T-helper 2 cell treated with Interferon-gamma antibody and Interleukin-4, amounts not matched to agents 5 μg/mL and 100 μg/mL, for 36 hours (primary cell): ENCODE measurements around the gene MAPK11.
"Not testable (repeated sequence)": the region's sequence is repeated elsewhere in the genome, so short reads cannot be mapped to it uniquely, and the experiment has no call there.

ENCODE experiments used
- DNase-seq: peaks from one replicate; pipeline ENCODE4 v3.0.0; 2021; ENCODE audit warnings: low spot score
- H3K27ac Mint-ChIP-seq: one replicate; pipeline ENCODE4 v1.8.0; 2021; ENCODE audit warnings: mild to moderate bottlenecking, mixed read lengths
- H3K27me3 Mint-ChIP-seq: one replicate; pipeline ENCODE4 v1.8.0; 2021; ENCODE audit warnings: low read depth, mixed read lengths
- H3K36me3 Mint-ChIP-seq: one replicate; pipeline ENCODE4 v1.8.0; 2021; ENCODE audit warnings: low read depth, mixed read lengths
- H3K4me1 Mint-ChIP-seq: one replicate; pipeline ENCODE4 v1.8.0; 2021; ENCODE audit warnings: low read depth, mixed read lengths
- H3K4me3 Mint-ChIP-seq: one replicate; pipeline ENCODE4 v1.8.0; 2022; ENCODE audit warnings: mild to moderate bottlenecking, moderate library complexity, mixed read lengths
- H3K9me3 Mint-ChIP-seq: one replicate; pipeline ENCODE4 v1.8.0; 2021; ENCODE audit warnings: mixed read lengths

Gene MAPK11

DNA sequence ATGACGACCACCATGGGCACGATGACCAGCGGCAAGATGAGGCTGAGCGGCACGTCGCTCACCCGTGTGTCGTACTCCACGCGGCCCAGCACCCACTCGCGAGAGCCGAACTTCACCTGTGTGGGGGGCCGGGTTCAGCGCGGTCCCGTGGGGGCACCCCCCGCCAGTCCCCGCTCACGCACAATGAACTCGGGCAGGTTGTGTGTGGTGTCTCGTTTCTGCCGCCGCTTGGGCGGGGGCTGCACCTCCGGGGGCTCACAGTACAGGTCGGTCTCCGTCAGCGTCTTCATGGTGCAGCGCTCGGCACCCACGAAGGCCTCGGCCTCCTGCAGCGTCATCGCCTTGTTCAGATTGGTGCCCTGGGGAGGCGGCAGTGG lies 11.2 kb upstream of the MAPK11 start:
- no peaks in the 10 kb centered on the region for H3K9me3 Mint-ChIP-seq
- no peak overlapping the region for H3K4me3 Mint-ChIP-seq
- no peaks in the 10 kb centered on the region for H3K36me3 Mint-ChIP-seq
- DNase-seq: no peak
- H3K4me1 Mint-ChIP-seq: no peaks in the 10 kb centered on the region
- H3K27me3 Mint-ChIP-seq: no peaks in the 10 kb centered on the region
- no peak overlapping the region for H3K27ac Mint-ChIP-seq

DNA sequence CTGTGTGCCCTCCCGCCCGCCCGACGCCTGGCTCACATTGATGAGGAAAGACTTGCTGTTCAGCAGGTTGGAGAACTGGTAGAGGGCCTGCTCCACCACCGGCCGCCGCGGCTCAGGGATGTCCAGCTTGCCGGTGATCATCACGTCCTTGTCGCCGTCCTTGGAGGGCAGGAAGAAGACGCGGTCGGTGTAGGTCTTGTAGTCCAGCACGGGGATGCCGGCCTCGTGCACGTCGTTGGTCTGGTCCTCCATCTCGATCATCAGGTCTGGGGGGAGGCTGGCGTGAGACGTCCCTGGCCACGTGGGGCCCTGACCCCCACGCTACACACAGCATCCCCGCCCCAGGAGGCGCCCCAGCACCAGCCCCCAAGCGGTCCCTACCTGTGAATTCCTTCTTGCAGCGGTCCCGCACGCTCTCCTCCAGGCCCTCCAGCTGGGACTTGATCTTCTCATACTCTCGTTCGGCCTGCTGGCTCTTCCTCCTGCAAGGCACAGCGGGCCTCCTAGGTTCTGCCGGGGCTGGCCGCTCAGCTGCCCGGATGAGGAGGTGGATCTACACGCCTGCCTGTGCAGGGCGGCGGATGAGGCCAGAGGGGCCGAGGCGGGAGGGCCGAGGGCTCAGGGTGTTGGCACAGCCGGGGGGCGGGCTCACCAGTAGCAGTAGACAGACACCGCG lies 10.7 kb upstream of the MAPK11 start:
- Mint-ChIP-seq H3K36me3 (no peaks in the 10 kb centered on the region), H3K27ac (no peak overlapping the region), H3K4me3 (no peak overlapping the region), H3K9me3 (no peaks in the 10 kb centered on the region), H3K27me3 (no peaks in the 10 kb centered on the region), H3K4me1 (no peaks in the 10 kb centered on the region)
- DNase-seq: no peak

DNA sequence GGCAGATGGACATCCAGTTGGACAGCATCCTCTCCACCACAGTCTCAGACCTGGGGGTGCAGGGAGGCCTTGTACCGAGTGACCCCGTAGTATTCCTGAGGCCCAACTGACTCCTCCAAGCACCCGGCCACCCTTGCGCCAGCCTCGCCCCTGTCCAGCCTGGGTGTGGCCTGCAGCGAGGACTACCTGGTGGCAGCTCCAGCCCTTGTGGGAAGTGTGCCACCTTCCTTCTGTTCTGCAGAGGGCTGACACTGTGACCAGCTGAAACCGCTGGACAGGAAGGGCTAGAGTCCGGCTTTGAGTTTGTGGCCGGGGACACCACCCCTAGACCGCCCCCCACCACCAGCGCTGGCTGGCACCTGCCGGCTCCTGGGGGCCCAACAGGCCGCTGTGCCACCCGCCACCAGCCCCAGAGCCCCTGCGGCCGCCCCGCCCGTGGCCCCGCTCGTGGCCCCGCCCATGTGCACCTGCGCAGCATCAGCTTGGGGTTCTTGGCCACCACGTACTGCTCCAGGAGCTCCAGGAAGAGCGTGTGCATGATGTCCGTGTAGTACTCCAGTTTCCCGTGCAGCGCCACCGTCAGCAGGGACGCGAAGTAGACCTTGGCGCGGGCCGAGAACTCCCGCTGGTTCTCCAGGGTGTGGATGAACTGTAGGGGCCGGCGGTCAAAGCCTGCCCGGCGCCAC lies 10.0 kb upstream of the MAPK11 start:
- H3K27me3 Mint-ChIP-seq: no peaks in the 10 kb centered on the region

DNA sequence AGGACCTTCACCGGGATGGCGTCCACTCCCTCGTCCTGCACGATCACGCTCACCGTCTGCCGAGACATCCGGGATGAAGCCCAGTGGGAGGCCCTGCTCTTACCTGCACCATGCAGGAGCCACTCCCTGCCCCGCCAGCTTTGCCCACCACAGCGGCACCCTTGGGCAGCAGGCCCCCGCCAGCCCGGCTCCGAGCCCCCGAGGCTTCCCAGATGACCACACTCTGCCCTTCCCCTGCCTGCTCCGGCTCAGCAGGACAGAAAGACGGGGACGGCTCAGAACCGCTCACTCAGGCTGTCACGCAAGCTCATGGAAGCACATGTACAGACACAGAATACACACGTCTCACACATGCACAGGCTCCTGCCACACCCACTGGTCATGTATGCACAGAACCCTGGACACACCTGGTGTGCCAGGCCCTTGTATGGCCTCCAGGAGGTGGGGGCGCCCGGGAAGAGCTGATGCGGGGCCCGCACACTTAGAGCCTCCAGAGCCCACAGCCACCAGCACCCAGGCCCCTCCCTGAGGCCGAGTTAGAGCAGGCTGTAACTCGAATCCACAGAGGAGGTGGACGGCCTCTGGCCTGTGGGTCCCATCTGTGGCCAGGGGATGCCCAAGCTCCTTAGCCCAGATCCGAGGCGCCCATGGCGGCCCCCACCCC lies 8.9 kb upstream of the MAPK11 start:
- Mint-ChIP-seq H3K4me3 (no peak overlapping the region), H3K9me3 (no peaks in the 10 kb centered on the region), H3K36me3 (no peaks in the 10 kb centered on the region), H3K4me1 (peaks cover 2% of the 10 kb centered on the region), H3K27ac (no peak overlapping the region), H3K27me3 (peaks cover 2% of the 10 kb centered on the region)
- DNase-seq: no peak

More for the DNA sequence above, 10.0 kb upstream of the MAPK11 start:
- no peak overlapping the region for H3K27ac Mint-ChIP-seq
- no peaks in the 10 kb centered on the region for H3K36me3 Mint-ChIP-seq
- H3K9me3 Mint-ChIP-seq: no peaks in the 10 kb centered on the region
- H3K4me1 Mint-ChIP-seq: no peaks in the 10 kb centered on the region
- no peak for DNase-seq
- H3K4me3 Mint-ChIP-seq: no peak overlapping the region

DNA sequence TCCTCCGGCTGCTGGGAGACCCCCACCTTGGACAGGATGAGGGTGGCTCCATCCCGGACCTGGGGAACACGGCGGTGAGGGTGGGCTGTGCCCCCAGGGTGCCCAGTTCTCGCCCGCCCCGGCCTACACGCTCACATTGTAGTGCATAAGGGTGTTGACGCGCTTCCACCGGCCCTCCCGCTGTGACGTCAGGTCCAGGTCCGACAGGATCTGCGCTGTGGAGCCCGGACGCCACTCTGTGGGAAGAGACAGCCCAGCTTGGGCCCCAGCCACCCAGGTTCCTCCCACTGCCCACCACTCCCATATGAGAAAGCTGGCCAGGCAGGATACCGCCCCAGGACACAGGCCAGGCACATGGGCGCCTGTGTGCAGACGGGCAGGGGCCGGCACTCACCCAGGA lies 8.3 kb upstream of the MAPK11 start:
- Mint-ChIP-seq H3K4me1 (peaks cover 3% of the 10 kb centered on the region), H3K9me3 (no peaks in the 10 kb centered on the region), H3K27me3 (peaks cover 8% of the 10 kb centered on the region), H3K36me3 (no peaks in the 10 kb centered on the region), H3K27ac (no peak overlapping the region), H3K4me3 (no peak overlapping the region)
- no peak for DNase-seq

DNA sequence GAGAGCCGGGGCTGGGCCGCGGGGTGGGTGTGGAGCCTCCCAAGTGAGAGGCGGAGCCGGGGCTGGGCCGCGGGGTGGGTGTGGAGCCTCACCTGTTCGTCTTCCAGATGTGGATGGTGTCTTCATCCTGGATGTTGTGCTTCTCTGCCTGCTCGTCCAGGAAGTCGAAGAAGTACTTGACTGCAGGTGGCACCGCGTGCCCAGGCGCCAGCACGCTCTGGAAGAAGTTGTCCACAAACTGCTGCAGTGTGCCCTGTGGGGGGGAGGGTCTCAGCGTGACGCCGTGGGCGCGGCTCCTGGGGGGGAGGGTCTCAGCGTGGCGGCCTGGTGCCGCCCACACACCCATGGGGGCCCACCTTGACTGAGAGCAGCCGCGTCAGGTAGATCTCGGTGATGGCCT lies 7.6 kb upstream of the MAPK11 start:
- peaks cover 5% of the 10 kb centered on the region for H3K4me1 Mint-ChIP-seq

DNA sequence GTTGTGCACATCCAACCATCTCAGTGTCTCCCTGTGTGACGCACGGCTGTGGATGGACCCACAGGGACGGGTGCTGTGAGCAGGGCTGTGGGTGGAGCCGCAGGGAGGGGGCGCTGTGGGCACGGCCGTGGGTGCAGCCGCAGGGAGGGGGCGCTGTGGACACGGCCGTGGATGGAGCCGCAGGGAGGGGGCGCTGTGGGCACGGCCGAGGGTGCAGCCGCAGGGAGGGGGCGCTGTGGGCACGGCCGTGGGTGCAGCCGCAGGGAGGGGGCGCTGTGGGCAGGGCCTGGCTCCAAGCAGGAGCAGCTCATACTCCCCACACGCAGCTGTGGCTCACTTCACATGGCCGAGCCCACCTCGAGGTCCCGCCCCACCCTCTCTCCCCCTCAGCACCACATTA lies 6.0 kb upstream of the MAPK11 start:
- no peak overlapping the region for H3K27ac Mint-ChIP-seq
- H3K9me3 Mint-ChIP-seq: no peaks in the 10 kb centered on the region
- H3K36me3 Mint-ChIP-seq: no peaks in the 10 kb centered on the region
- H3K4me1 Mint-ChIP-seq: peaks cover 5% of the 10 kb centered on the region
- no peak for DNase-seq
- peaks cover 15% of the 10 kb centered on the region for H3K27me3 Mint-ChIP-seq
- H3K4me3 Mint-ChIP-seq: no peak overlapping the region

More for the DNA sequence above, 7.6 kb upstream of the MAPK11 start:
- Mint-ChIP-seq H3K9me3 (no peaks in the 10 kb centered on the region), H3K36me3 (no peaks in the 10 kb centered on the region), H3K27ac (no peak overlapping the region), H3K4me3 (no peak overlapping the region), H3K27me3 (peaks cover 10% of the 10 kb centered on the region)
- no peak for DNase-seq

DNA sequence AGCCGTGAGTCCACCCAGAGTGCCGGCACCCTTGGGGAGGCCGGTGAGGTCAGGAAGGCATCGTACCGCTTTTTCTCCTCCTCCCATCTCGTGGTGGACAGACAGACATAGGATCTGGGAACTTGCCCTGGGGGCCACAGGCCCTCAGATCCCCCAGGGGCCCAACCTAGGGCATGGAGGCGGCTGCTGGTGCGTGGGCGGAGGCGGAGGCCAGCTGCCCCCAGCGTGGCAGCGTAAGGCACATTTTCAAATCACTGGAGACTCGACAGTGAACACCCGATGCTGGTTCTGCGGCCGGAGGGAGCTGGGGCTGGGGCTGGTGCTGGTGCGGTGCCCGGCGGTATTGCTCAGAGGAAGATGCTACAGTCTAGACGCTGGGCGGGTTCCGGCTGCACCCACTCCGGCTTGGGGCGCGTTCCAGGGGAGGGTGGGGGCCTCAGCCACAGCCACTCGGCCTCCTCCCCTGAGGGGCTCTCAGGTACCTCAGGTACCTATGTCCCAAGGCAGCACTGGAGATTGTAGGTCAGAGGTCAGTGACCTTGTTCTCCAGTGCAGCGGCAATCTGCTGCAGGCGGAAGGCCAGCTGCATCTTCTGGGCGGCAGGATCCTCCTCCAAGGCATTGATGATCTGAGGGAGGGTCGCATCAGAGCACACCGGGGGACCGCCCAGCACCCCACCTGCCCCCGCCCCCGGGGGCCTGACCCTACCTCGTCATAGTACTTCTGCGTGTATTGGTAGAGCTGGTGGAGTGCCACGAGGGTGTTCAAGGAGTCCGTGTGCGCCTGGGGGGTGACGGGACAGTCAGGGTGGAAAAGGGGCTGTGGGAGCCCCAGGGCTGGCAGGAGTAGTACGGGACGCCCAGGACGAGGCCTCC lies 5.2 kb upstream of the MAPK11 start:
- H3K9me3 Mint-ChIP-seq: no peaks in the 10 kb centered on the region

DNA sequence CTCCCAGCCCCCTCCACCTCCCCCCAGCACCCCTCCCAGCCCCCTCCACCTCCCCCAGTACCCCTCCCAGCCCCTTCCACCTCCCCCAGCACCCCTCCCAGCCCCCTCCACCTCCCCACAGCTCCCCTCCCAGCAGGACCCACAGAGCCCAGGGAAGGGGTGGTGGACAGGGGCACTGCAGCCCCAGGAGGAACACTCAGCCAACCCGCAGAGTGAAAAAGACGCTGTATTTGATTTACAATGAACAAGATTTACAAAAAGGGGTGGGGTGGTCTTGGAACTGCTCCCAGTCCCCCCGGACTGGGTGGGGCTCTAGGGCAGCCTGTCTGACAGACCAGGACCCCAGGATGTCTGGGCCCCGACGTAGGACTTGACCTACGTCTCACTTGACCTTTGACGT lies 4.6 kb upstream of the MAPK11 start:
- H3K9me3 Mint-ChIP-seq: no peaks in the 10 kb centered on the region
- no peak overlapping the region for H3K27ac Mint-ChIP-seq
- H3K27me3 Mint-ChIP-seq: peaks cover 15% of the 10 kb centered on the region
- H3K36me3 Mint-ChIP-seq: no peaks in the 10 kb centered on the region
- no peak for DNase-seq
- no peak overlapping the region for H3K4me3 Mint-ChIP-seq
- peaks cover 5% of the 10 kb centered on the region for H3K4me1 Mint-ChIP-seq

More for the DNA sequence above, 5.2 kb upstream of the MAPK11 start:
- Mint-ChIP-seq H3K27ac (no peak overlapping the region), H3K36me3 (no peaks in the 10 kb centered on the region), H3K27me3 (peaks cover 15% of the 10 kb centered on the region), H3K4me1 (peaks cover 5% of the 10 kb centered on the region), H3K4me3 (no peak overlapping the region)
- DNase-seq: no peak

DNA sequence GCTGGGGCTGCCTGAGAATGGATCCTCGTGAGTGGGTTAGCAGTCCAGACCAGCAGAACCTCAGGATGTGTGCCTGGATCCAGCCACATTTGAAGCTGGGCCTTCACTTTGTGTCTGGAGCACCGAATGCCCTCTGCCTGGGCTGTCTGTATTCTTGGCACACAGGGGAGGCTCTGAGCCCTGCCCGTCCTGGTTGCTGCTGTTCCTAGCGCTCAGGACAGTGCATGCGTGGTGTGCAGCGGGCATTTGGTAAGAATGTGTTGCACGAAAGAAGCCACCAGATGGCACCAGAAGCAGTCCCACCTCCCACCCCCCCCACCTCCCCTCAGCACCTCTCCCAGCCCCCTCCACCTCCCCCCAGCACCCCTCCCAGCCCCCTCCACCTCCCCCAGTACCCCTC lies 4.1 kb upstream of the MAPK11 start:
- H3K4me1 Mint-ChIP-seq: peaks cover 5% of the 10 kb centered on the region
- H3K27ac Mint-ChIP-seq: no peak overlapping the region
- DNase-seq: peak; percentile 39
- peaks cover 15% of the 10 kb centered on the region for H3K27me3 Mint-ChIP-seq
- no peaks in the 10 kb centered on the region for H3K36me3 Mint-ChIP-seq
- no peak overlapping the region for H3K4me3 Mint-ChIP-seq
- no peaks in the 10 kb centered on the region for H3K9me3 Mint-ChIP-seq

DNA sequence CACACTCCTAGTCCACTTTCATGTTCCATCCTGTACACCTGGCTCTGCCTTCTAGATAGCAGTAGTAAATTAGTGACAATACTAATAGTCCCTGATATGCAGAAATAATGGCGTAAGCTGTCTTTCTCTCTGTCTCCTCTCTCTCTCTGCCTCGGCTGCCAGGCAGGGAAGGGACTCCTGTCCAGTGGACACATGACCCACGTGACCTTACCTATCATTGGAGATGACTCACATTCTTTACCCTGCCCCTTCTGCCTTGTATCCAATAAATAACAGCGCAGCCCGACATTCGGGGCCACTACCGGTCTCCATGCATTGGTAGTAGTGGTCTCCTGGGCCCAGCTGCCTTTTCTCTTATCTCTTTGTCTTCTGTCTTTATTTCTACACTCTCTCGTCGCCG lies 3.6 kb upstream of the MAPK11 start:
- not testable (repeated sequence) for H3K36me3 Mint-ChIP-seq, H3K27ac Mint-ChIP-seq, DNase-seq, H3K4me1 Mint-ChIP-seq, H3K4me3 Mint-ChIP-seq, H3K9me3 Mint-ChIP-seq
- peaks cover 15% of the 10 kb centered on the region for H3K27me3 Mint-ChIP-seq

DNA sequence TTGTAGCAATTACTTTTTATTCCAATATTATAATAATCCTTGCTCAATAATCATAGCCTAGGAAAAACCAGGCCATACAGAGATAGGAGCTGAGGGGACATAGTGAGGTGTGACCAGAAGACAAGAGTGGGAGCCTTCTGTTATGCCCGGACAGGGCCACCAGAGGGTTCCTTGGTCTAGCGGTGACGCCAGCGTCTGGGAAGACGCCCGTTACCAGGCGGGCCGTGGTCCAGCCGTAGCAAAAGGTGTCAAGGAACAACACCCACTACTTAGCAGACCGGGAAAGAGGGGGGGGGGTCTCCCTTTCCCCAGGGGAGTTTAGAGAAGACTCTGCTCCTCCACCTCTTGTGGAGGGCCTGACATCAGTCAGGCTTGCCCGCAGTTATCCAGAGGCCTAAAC lies 3.2 kb upstream of the MAPK11 start:
- H3K4me1 Mint-ChIP-seq, H3K27ac Mint-ChIP-seq, H3K4me3 Mint-ChIP-seq, DNase-seq, H3K36me3 Mint-ChIP-seq, H3K9me3 Mint-ChIP-seq: not testable (repeated sequence)
- peaks cover 17% of the 10 kb centered on the region for H3K27me3 Mint-ChIP-seq

DNA sequence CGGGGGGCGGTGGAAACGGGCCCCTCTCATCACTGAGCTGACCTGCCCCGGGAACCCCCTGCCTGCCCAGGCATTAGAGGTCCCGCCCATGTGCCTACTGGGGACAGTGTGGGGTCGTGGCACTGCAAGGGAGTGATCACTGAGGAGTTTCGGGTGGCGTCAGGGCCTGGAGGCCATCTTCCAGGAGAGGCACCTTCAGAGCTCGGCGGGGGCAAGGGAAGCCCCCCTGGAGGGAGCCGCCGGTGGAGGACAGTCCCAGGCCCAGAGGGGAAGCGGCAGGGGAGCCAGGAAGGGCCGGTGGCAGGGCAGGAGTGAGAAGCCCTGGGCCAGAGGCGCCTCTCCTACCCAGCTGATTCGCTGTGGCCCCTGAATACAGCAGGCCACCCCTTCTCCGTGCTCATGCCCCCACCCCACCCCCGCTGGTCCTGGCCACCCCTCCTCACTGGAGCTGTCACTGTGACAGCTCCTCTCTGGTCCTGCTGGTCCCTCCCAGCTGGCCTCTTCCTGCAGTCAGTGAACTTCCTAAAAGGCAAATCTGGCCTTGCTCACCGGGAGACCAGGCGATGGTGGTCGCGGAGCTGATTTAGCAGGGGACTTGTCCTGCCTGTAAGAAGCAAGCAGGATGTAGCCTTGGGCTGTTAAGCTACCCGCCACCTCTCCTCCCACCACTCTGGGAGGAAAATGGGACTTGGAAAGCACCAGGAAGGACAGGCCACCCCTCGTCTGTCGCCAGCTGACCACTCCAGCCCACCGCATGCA lies 2.0 kb upstream of the MAPK11 start:
- H3K27ac Mint-ChIP-seq: no peak overlapping the region

More for the DNA sequence above, 2.0 kb upstream of the MAPK11 start:
- Mint-ChIP-seq H3K36me3 (no peaks in the 10 kb centered on the region), H3K9me3 (no peaks in the 10 kb centered on the region), H3K27me3 (peaks cover 19% of the 10 kb centered on the region), H3K4me3 (no peak overlapping the region), H3K4me1 (peaks cover 5% of the 10 kb centered on the region)
- DNase-seq: no peak
